CD14-positive monocyte (primary cell): ENCODE data around the gene DCPS. TPM values are rescaled to one million over a fixed set of nuclear protein-coding genes. Genes with fewer than 3 reads are reported as not detected.

Experiments used
- DNase-seq, 3 donors: peaks; one replicate each; pipeline ENCODE4 v3.0.0-alpha.2; 2011 to 2022
- H2AFZ ChIP-seq: 2 replicates; pipeline ENCODE4 v1.6.0; 2012; ENCODE audit warnings: mild to moderate bottlenecking, low read depth, low read length, inconsistent platforms; ENCODE audit not compliant: insufficient read depth, poor library complexity, severe bottlenecking
- H3K27ac ChIP-seq, 2 donors: 1 replicate in 1 of 2; 2 replicates in 1 of 2; pipeline ENCODE4 v1.5.1; 2012 to 2013; ENCODE audit warnings: low read length in 2 of 2, control low read depth in 1 of 2, inconsistent platforms in 1 of 2, low read depth in 1 of 2, mild to moderate bottlenecking in 1 of 2
- H3K27me3 ChIP-seq, 2 donors: one replicate each; pipeline versions ENCODE4 v1.6.0 to v1.6.1; 2011 to 2013; ENCODE audit warnings: low read length in 2 of 2; ENCODE audit not compliant: control insufficient read depth in 2 of 2, insufficient read depth in 2 of 2
- H3K36me3 ChIP-seq, 2 donors: replicated peaks in 1 of 2; 1 replicate in 1 of 2; 2 replicates in 1 of 2; pipeline versions ENCODE4 v1.5.1 to v1.6.1; 2012 to 2013; ENCODE audit warnings: low read length in 2 of 2, control low read depth in 1 of 2, inconsistent platforms in 1 of 2, mild to moderate bottlenecking in 1 of 2; ENCODE audit not compliant: insufficient read depth in 2 of 2, control insufficient read depth in 1 of 2
- H3K4me1 ChIP-seq, 2 donors: 1 replicate in 1 of 2; 2 replicates in 1 of 2; pipeline versions ENCODE4 v1.5.1 to v1.6.1; 2012 to 2013; ENCODE audit warnings: low read length in 2 of 2, control low read depth in 1 of 2, inconsistent platforms in 1 of 2, mild to moderate bottlenecking in 1 of 2, moderate library complexity in 1 of 2; ENCODE audit not compliant: insufficient read depth in 2 of 2, control insufficient read depth in 1 of 2
- H3K4me2 ChIP-seq: replicated peaks from 2 replicates; pipeline ENCODE3; 2012; ENCODE audit warnings: low read length, moderate library complexity, mild to moderate bottlenecking; ENCODE audit not compliant: poor library complexity, severe bottlenecking; ENCODE audit errors: extremely low read depth
- H3K4me3 ChIP-seq, 3 experiments: fragments of 200-600 bp in 1 of 3; sonication (generic) in 1 of 3; replicated peaks in 1 of 3; 1 replicate in 2 of 3; 2 replicates in 1 of 3; pipeline ENCODE4 v1.5.1; 2011 to 2013; ENCODE audit warnings: low read length in 3 of 3, mild to moderate bottlenecking in 3 of 3, control low read depth in 2 of 3, low read depth in 2 of 3, inconsistent platforms in 1 of 3, moderate library complexity in 1 of 3
- H3K79me2 ChIP-seq: 2 replicates; pipeline ENCODE4 v1.6.0; 2012; ENCODE audit warnings: mild to moderate bottlenecking, control low read depth, inconsistent platforms, low read length, moderate library complexity; ENCODE audit not compliant: insufficient read depth
- H3K9ac ChIP-seq: 2 replicates; pipeline ENCODE4 v1.6.0; 2017; ENCODE audit warnings: low read length, mild to moderate bottlenecking; ENCODE audit not compliant: insufficient read depth, poor library complexity, severe bottlenecking
- H3K9me3 ChIP-seq, 2 donors: replicated peaks in 1 of 2; 1 replicate in 1 of 2; 2 replicates in 1 of 2; pipeline versions ENCODE4 v1.5.1 to v1.6.1; 2012 to 2013; ENCODE audit warnings: low read length in 2 of 2, control low read depth in 1 of 2; ENCODE audit not compliant: control insufficient read depth in 1 of 2, insufficient read depth in 1 of 2
- H4K20me1 ChIP-seq: 2 replicates; pipeline ENCODE4 v1.6.0; 2012; ENCODE audit warnings: mild to moderate bottlenecking, low read length, control low read depth, moderate library complexity; ENCODE audit not compliant: insufficient read depth
- H3K27ac Mint-ChIP-seq, 7 donors: one replicate each; pipeline ENCODE4 v1.8.0; 2020; ENCODE audit warnings: mild to moderate bottlenecking in 7 of 7, mixed read lengths in 7 of 7, moderate library complexity in 6 of 7, inconsistent platforms in 2 of 7
- H3K27me3 Mint-ChIP-seq, 3 donors: one replicate each; pipeline ENCODE4 v1.8.0; 2021 to 2022; ENCODE audit warnings: low read depth in 3 of 3, mild to moderate bottlenecking in 3 of 3, mixed read lengths in 3 of 3, moderate library complexity in 3 of 3, inconsistent platforms in 1 of 3
- H3K36me3 Mint-ChIP-seq, 2 donors: one replicate each; pipeline ENCODE4 v1.8.0; 2020; ENCODE audit warnings: mixed read lengths in 2 of 2, inconsistent platforms in 1 of 2, mild to moderate bottlenecking in 1 of 2
- H3K4me1 Mint-ChIP-seq: one replicate; pipeline ENCODE4 v1.8.0; 2020; ENCODE audit warnings: mild to moderate bottlenecking, mixed read lengths
- H3K4me3 Mint-ChIP-seq, 2 donors: one replicate each; pipeline ENCODE4 v1.8.0; 2020; ENCODE audit warnings: mild to moderate bottlenecking in 2 of 2, mixed read lengths in 2 of 2, moderate library complexity in 1 of 2
- H3K9me3 Mint-ChIP-seq, 7 donors: one replicate each; pipeline ENCODE4 v1.8.0; 2020 to 2022; ENCODE audit warnings: mixed read lengths in 7 of 7, mild to moderate bottlenecking in 6 of 7, moderate library complexity in 6 of 7, inconsistent platforms in 2 of 7
- CTCF ChIP-seq: fragments of 200-600 bp; IDR thresholded peaks from one replicate; pipeline ENCODE4 v1.8.0; 2022; ENCODE audit warnings: antibody characterized with exemption, mild to moderate bottlenecking
- WGBS: methylation state at CpG from one replicate; pipeline ENCODE4 v1.1.5; 2013; ENCODE audit warnings: missing lambda C conversion rate; ENCODE audit not compliant: insufficient coverage; 5-methylcytosine and 5-hydroxymethylcytosine counted together
- intact Hi-C, 2 donors: fragments of 100-400 bp; cut with micrococcal nuclease; formaldehyde crosslinking; loops; one replicate each; pipeline versions ENCODE4 v1.15.0 to v1.15.1; 2023
- polyA plus RNA-seq, 3 donors: library from polyadenylated mRNA; depleted of rRNA in 1 of 3; unstranded in 2 of 3; stranded (reverse) in 1 of 3; fragments of 300-500 nt in 2 of 3; fragments of >200 nt in 1 of 3; fragmentation: Illumina TruSeq in 2 of 3; gene quantifications; 1 replicate in 2 of 3; 2 replicates in 1 of 3; pipeline ENCODE4 v1.2.3, GENCODE V29; 2012 to 2021

The DCPS gene
- polyA plus RNA-seq, 3 donors = 26.3 to 30.7 (median 30.4) TPM

GRCh38 chr11:126375726-126376125, 71.9 kb downstream of the DCPS start:
- DNase-seq = no peak
- H3K27ac Mint-ChIP-seq = no peak overlapping the region
- peaks cover 0 to under 1% of the 10 kb centered on the region in 2 donors for H3K4me1 ChIP-seq
- H3K79me2 ChIP-seq = peaks cover 72% of the 10 kb centered on the region
- H3K9me3 ChIP-seq = no peaks in the 10 kb centered on the region
- H4K20me1 ChIP-seq = no peaks in the 10 kb centered on the region
- H2AFZ ChIP-seq = no peak overlapping the region
- no peak overlapping the region for H3K4me2 ChIP-seq
- H3K4me3 ChIP-seq = no peak overlapping the region
- no CpG with 5 or more reads among the region's 7 CpGs for WGBS
- no peaks in the 10 kb centered on the region for H3K27me3 ChIP-seq
- H3K4me3 Mint-ChIP-seq = no peak overlapping the region
- H3K27ac ChIP-seq = no peak overlapping the region
- TF ChIP-seq CTCF = no peak
- no peak overlapping the region for H3K9ac ChIP-seq
- peaks cover 8% of the 10 kb centered on the region for H3K4me1 Mint-ChIP-seq
- H3K36me3 ChIP-seq = no peaks in the 10 kb centered on the region
- H3K36me3 Mint-ChIP-seq = peaks cover 2 to 6% of the 10 kb centered on the region in 2 donors
- H3K27me3 Mint-ChIP-seq = no peaks in the 10 kb centered on the region
- H3K9me3 Mint-ChIP-seq = no peaks in the 10 kb centered on the region
- intact Hi-C loops = no loop called here

GRCh38 chr11:126378763-126379162, 74.9 kb downstream of the DCPS start:
- H3K27ac Mint-ChIP-seq = no peak overlapping the region
- H3K27me3 Mint-ChIP-seq = no peaks in the 10 kb centered on the region
- WGBS = no CpG with 5 or more reads among the region's 4 CpGs
- DNase-seq = no peak
- Histone ChIP-seq H3K4me3 (no peak overlapping the region), H3K4me2 (no peak overlapping the region), H3K27ac (no peak overlapping the region), H3K4me1 (peaks cover 5 to 6% of the 10 kb centered on the region in 2 donors), H3K36me3 (no peaks in the 10 kb centered on the region), H3K79me2 (peaks cover 57% of the 10 kb centered on the region), H3K9ac (no peak overlapping the region), H3K27me3 (no peaks in the 10 kb centered on the region), H2AFZ (no peak overlapping the region), H4K20me1 (no peaks in the 10 kb centered on the region), H3K9me3 (no peaks in the 10 kb centered on the region)
- no peak overlapping the region for H3K4me3 Mint-ChIP-seq
- no peak for TF ChIP-seq CTCF
- H3K9me3 Mint-ChIP-seq = no peaks in the 10 kb centered on the region
- peaks cover 2 to 6% of the 10 kb centered on the region in 2 donors for H3K36me3 Mint-ChIP-seq
- peaks cover 11% of the 10 kb centered on the region for H3K4me1 Mint-ChIP-seq
- intact Hi-C loops = no loop called here
